Hematopoietic multipotent progenitor cell (in vitro differentiated cells): ENCODE measurements around the gene PPP4R4. TPM values are rescaled to one million over a fixed set of nuclear protein-coding genes. Genes with fewer than 3 reads are reported as not detected.
"Not testable (repeated sequence)": the region's sequence is repeated elsewhere in the genome, so short reads cannot be mapped to it uniquely, and the experiment has no call there.

ENCODE experiments used
- DNase-seq, 3 donors: peaks; one replicate each; pipeline ENCODE4 v3.0.0-alpha.2; 2011 to 2015; ENCODE audit warnings: low read depth in 2 of 3, low spot score in 2 of 3
- total RNA-seq: library from RNA; depleted of rRNA; stranded (reverse); fragments of >200 nt; gene quantifications from one replicate; pipeline ENCODE4 v1.2.3, GENCODE V29; 2012

The PPP4R4 gene
- total RNA-seq, 1 donor: under 0.01 TPM

GRCh38 chr14:94143239-94143638, 30.9 kb upstream of the PPP4R4 start:
- peak in 1 of 3 donors; percentile 33 for DNase-seq

- DNase-seq: no peak
These were observed 30.4 kb upstream of the PPP4R4 start for GRCh38 chr14:94143711-94144110.

DNA sequence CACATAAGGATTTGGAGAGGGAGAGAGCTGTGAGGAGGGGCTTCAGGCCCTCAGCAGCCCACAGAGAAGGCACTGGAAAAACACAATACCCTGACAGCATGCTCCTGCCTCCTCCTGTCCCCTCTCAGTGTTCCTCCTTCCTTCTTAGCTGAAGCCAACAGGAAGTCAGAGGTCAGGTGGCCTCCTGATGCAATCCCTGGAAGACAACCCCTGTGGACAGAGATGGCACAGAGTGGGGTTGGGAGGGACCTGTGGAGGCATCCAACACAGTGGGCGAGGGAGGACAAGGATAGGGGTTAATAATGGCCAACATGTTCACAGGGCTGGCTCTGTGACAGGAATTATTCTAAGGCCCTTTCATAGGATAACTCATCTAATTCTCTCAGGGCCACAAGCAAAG, 29.4 kb upstream of the PPP4R4 start:
- DNase-seq: no peak

DNA sequence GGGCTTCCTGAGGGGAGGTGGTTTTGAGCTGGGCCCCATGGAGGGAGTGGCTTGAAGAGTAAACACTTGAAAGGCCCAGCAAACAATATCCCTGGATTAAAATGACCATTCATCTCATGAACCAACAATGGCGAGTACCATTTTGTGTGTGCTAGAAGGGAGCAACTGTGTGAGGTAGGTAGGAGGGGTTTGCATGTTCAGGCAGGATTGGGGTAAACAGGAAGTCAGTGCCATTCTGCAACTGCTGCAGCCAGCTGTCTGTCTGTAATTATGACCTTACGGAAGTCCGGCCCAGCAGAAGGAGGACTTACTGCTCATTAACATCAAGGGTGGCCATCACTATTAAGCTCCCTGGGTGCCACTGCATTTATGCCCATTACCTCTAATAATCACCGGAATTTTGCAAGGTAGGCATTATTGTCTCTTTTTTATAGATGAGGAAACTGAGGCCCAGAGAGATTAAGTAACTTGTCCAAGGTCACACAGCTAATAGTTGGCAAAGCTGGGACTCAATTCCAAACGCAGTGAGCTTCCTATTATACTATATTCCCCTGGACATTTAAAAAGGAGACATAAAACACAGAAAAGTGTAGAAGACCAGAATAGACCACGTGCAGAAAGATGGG, 28.1 kb upstream of the PPP4R4 start:
- no peak for DNase-seq

- DNase-seq: no peak
These were observed 21.4 kb upstream of the PPP4R4 start for GRCh38 chr14:94152676-94153075.

- no peak for DNase-seq
These were observed 20.3 kb upstream of the PPP4R4 start for GRCh38 chr14:94153750-94154342.

- DNase-seq: not testable (repeated sequence)
These were observed 18.0 kb upstream of the PPP4R4 start for GRCh38 chr14:94156143-94156542.

DNA sequence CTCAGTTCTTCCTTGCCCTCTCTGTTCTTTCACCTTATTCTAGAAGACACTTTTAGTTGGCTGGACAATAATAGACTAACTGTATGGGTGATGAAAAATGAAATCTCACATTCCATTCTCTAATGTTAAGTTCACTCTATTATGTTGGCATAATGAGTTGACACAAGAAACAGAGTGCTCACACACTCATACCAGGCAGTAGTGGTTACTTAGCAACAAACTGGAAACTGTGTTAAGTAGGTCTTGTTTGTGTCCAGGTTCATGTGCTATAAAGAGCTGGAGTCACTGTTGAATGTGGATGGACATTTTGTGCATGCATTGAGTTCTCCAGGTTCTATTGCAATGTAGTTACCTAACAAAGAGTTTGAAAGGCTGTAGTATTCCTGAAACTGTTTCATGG, 16.9 kb upstream of the PPP4R4 start:
- DNase-seq: no peak

DNA sequence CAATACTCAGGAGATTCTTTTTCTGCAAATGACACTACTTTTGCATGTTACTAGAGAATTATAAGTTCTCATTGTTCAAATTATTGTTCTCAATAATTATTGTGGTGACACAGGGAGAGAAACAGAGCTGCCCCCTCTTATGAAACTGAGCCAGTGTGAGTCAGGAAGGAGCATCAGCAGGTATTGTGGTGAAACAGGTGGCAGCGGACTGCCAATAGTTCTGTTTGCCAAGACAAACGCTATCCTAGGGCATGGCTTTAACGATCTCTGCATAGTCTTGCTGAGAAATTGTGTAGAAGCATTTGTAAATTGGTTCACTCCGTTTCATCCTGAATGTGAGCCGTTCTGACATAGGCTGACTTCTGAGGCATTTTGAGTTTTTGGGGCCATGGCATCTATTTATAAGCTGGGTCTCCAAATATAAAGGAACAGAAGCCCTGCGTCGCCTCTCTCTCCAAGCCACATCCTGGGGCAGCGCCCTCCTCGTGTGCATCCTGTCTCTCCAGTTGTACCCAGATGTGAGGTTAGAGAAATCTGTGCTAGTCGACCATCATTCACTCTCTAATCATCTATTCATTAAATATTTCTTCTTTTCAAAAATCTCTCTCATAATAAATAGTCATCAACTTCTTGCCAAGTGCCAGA, 15.8 kb upstream of the PPP4R4 start:
- DNase-seq: peak in 1 of 3 donors; percentile 58

- DNase-seq: peak in 1 of 3 donors; percentile 29
These were observed 13.1 kb upstream of the PPP4R4 start for GRCh38 chr14:94161058-94161457.

DNA sequence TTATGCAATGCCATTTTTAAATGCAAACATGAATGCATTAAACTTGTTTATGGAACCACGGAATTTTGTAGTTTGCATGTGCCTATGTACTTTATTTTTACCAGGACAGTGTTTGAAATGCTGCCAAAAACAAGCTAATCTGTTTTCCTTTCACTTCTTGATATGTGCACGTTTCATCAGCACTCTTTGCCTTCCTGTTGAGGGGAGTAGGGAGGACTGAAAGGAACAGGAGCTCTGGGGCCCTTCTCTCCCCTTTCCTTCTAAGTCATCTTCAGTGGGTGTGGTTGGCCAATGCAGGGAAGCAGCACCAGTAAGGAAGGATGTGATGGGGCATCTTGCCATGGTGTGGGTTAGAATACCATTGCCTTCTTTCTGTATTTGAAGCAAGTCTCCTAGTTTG, 12.1 kb upstream of the PPP4R4 start:
- DNase-seq: peak in 1 of 3 donors; percentile 59

DNA sequence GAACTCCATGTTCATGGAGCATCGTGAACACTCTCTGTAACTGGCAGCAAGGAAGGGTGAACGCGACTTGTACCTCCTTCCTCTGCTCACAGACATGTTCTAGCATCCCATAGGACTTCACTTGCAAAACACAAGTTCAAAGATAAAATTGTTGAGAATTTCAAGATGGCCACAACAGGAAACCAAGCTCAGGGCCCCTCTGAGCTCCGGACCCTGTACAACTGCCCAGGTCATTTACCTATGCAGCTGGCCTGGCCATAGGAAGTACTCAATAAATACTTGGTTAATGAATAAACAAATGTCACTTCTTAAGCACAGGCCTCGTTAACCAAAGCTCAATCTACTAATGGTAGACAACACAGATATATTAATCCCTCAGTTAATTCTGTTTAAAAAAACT, 11.7 kb upstream of the PPP4R4 start:
- DNase-seq: no peak

DNA sequence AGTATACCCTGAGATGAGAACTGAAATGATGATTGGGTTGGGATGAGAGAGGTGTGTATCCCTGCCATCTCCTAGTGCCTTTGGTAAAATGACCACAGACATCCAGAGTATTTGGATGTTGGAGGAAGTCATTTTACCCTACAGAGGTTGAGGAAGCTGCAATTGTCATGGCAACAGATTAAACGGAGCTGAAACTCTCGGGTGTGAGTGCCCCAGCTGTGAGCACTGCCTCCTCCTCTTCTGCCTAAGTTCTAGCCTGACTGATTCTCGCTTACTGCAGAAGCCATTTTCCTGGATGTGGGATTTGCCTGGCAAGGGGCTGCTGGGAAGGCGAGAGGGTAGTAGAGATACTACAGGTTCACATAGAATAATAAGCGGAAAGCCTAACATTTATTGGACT, 10.3 kb upstream of the PPP4R4 start:
- DNase-seq: peak in 1 of 3 donors; percentile 58

DNA sequence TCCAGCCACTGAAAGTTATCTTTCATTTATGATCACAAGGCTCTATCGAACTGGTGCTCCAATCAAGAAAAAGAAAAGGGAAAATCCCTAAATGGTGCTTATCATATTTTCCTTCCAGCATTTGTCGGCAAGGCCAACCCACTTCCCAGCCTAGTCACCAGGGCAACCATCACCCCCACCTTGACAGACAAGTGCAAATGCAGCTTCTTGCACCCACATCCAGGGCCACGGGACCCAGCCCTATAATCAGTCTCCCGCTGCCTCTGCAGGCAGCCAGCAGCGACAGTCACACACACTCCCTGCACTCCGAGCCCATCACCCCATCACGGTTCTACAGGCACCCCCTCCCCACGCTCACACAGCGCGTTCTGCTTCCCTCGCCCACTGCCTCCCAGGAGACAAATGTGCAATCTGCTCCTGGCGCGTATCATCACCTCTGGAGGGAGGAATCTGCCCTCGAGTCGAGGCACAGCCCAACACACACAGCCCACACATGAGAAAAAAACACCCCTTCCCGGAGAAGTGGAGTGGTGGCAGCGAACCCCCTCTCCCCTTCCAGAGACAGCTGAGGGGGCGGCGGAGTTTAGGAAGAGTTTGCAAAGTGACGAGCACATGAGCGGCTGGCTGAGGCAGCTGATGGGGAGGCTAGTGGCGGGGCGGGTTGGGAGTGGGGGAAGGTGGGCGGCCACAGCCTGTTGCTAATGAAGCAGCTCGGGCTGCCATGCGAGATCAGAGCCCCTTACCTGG, 9.3 kb upstream of the PPP4R4 start:
- DNase-seq: no peak

DNA sequence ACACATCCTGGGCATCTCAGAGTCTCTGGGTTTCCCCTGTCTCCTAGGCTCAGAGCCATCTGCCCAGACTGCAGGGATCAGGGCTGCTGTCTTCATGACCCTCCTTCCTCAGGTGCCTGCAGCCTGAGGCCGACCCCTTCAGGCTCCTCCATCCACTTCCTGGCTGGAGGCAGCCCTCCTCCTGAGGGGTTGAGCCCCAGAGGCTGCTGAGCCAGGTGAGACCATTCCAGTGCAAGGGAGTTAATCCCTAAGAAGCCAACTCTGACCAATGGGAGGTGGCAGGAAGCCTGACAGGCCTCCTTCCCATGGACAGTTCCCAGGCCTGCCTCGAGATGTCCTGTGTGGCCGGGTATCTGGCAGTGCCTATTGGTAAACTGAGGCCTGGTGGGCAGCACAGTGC, 8.4 kb upstream of the PPP4R4 start:
- no peak for DNase-seq

- no peak for DNase-seq
These were observed 4.0 kb upstream of the PPP4R4 start for GRCh38 chr14:94170136-94170535.

DNA sequence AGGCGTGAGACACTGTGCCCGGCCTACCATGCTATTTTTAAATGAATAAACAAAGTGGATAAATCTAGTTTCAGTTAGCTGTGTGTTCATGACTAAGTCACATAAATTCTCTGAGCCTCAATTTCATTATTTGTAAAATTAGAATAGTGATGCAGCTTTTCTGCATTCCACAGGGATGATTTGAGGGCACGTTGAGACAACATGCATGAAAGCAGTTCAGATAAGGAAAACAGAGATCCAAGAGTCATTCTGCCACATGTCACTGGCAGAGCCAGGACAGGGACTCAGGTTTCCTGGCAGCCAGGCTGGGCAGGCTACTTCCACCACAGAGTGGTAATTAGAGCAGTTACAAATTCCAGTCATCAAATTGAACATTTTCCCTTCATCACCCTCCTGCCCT, 2.9 kb upstream of the PPP4R4 start:
- no peak for DNase-seq

GRCh38 chr14:94172545-94172944, 1.6 kb upstream of the PPP4R4 start:
- DNase-seq: no peak

GRCh38 chr14:94173471-94173884, 644 bp upstream of the PPP4R4 start:
- peak in 1 of 3 donors; percentile 36 for DNase-seq

DNA sequence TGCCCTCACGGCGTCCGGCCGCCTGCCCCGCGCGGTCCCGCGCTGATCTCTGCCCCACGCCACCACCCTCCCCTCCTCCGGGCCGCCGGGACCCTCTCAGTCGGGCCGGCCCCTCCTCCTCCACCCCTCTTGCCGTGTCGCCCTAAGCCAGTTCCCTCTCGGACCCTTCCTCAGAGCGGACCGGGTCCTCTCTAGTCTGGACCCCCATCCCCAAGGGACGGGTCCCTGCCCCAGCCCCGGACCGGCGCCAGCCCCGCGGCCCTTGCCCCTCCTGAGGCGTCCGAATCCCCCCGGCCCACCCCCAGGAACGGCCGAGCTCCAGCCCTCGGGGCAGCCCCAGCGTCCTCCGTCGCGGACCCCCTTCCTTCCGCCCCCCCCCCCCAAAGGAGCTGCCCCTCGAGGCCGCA, 485 bp downstream of the PPP4R4 start:
- DNase-seq: no peak

DNA sequence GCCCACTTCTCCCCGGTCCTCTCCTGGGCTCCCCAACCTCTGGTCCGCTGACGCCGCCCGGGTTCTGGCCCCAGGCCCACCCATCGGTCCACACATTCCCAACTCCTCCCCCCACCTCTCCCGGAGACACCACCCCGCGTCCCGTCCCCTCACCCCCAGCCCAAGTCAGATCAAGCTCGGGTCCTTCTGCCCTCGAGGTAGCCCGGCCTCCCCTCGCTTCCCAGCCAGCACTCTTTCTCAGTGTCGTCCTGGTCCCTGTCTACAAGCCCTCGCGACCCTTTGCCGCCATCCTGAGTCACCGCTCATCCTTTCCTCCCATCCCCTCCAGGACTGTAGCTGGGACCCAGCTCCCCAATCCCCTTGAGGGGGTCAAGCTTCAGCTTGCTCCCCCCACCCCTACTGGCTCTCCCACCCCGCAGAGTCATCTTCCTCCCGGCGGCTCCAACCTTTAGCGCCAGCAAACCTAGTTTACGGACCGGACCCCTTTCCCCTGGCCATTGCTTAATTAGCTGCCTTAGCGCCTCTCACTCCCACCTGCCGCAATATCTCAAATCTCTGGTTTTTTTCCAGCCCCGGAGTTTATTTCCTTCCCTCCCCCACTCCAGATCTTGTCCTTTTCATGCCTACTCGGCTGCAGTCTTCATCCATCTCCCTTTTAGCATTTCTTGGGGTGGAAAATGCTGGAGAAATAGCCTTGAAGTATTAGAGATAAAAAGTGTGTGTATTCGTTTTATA, 1.1 kb downstream of the PPP4R4 start:
- DNase-seq: no peak
